SK-N-MC (cell line): ENCODE measurements around the gene SLC4A9.

ENCODE experiments used
- DNase-seq: peaks from one replicate; pipeline ENCODE4 v3.0.0-alpha.2; 2011; ENCODE audit warnings: low read depth, low spot score
- H3K27ac ChIP-seq: fragments of 200-600 bp; sonication (generic); 2 replicates; pipeline ENCODE4 v1.5.1; 2016; ENCODE audit warnings: mixed run types
- H3K36me3 ChIP-seq: fragments of 200-600 bp; sonication (generic); 2 replicates; pipeline ENCODE4 v1.6.1; 2017; ENCODE audit warnings: antibody characterized with exemption, low read length, mixed read lengths; ENCODE audit not compliant: insufficient read depth
- H3K4me3 ChIP-seq: fragments of 200-600 bp; sonication (generic); 2 replicates; pipeline ENCODE4 v1.5.1; 2016
- H3K9ac ChIP-seq: fragments of 200-600 bp; sonication (generic); 2 replicates; pipeline ENCODE4 v1.8.0; 2017; ENCODE audit warnings: mixed run types, mixed read lengths; ENCODE audit not compliant: insufficient read length
- H3K9me3 ChIP-seq: fragments of 200-600 bp; sonication (generic); 2 replicates; pipeline ENCODE4 v1.6.1; 2017; ENCODE audit warnings: low read depth, mild to moderate bottlenecking, antibody characterized with exemption, low read length, moderate library complexity, mixed read lengths
- EZH2 ChIP-seq: fragments of 200-600 bp; sonication (generic); IDR thresholded peaks from one replicate; pipeline ENCODE4 v1.6.1; 2017; ENCODE audit warnings: antibody characterized with exemption
- FOXP2 ChIP-seq: optimal IDR thresholded peaks from 2 replicates; pipeline ENCODE3; 2011; ENCODE audit warnings: mild to moderate bottlenecking, moderate library complexity; ENCODE audit not compliant: insufficient read depth; ENCODE audit errors: extremely low read length, control extremely low read depth
- POLR2AphosphoS5 ChIP-seq: IDR thresholded peaks from 2 replicates; pipeline ENCODE4 v1.6.1; 2012; ENCODE audit warnings: mild to moderate bottlenecking, low read depth, low read length, borderline replicate concordance

The SLC4A9 gene

GRCh38 chr5:140423609-140424008 lies 63.6 kb downstream of the SLC4A9 start:
- Histone ChIP-seq H3K36me3 (peaks cover 5% of the 10 kb centered on the region; the same call in 1 of the 2 replicates), H3K9ac (no peak overlapping the region), H3K4me3 (no peak overlapping the region), H3K9me3 (no peaks in the 10 kb centered on the region), H3K27ac (no peak overlapping the region)
- DNase-seq: no peak
- TF ChIP-seq POLR2AphosphoS5 (no peak), EZH2 (no peak), FOXP2 (no peak)

- Histone ChIP-seq H3K27ac (no peak overlapping the region), H3K4me3 (no peak overlapping the region), H3K9me3 (no peaks in the 10 kb centered on the region), H3K36me3 (peaks cover 5% of the 10 kb centered on the region; the same call in 1 of the 2 replicates), H3K9ac (no peak overlapping the region)
- DNase-seq: no peak
- TF ChIP-seq EZH2 (no peak), FOXP2 (no peak), POLR2AphosphoS5 (no peak)
Observed at GRCh38 chr5:140424135-140424534, 64.1 kb downstream of the SLC4A9 start.
